Osteoblast (primary cell): ENCODE results near the gene MGA. TPM values are rescaled to one million over a fixed set of nuclear protein-coding genes. Genes with fewer than 3 reads are reported as not detected.

Experiments used
- DNase-seq: peaks from one replicate; pipeline ENCODE4 v3.0.0; 2011; ENCODE audit warnings: low spot score, mixed read lengths; ENCODE audit not compliant: insufficient read length; ENCODE audit errors: missing footprints
- H2AFZ ChIP-seq: 2 replicates; pipeline ENCODE4 v1.6.0; 2011; ENCODE audit warnings: mild to moderate bottlenecking, low read length
- H3K27ac ChIP-seq: 2 replicates; pipeline ENCODE4 v1.5.1; 2011; ENCODE audit warnings: mild to moderate bottlenecking, low read depth, low read length, moderate library complexity
- H3K27me3 ChIP-seq: 2 replicates; pipeline ENCODE4 v1.6.0; 2012; ENCODE audit warnings: mild to moderate bottlenecking, control low read depth, inconsistent platforms, low read length, moderate library complexity; ENCODE audit not compliant: insufficient read depth
- H3K36me3 ChIP-seq: 2 replicates; pipeline ENCODE4 v1.5.1; 2011; ENCODE audit warnings: mild to moderate bottlenecking, low read length, control low read depth, moderate library complexity; ENCODE audit not compliant: insufficient read depth
- H3K4me1 ChIP-seq: 2 replicates; pipeline ENCODE4 v1.5.1; 2011; ENCODE audit warnings: mild to moderate bottlenecking, low read length, control low read depth, moderate library complexity; ENCODE audit not compliant: insufficient read depth
- H3K4me2 ChIP-seq: 2 replicates; pipeline ENCODE4 v1.6.0; 2011; ENCODE audit warnings: mild to moderate bottlenecking, low read length; ENCODE audit not compliant: insufficient read depth
- H3K4me3 ChIP-seq: fragments of 200-600 bp; sonication (generic); 3 replicates; pipeline ENCODE4 v1.5.1; 2012; ENCODE audit warnings: mild to moderate bottlenecking, low read length, inconsistent platforms; ENCODE audit not compliant: insufficient read depth
- H3K79me2 ChIP-seq: 2 replicates; pipeline ENCODE4 v1.6.0; 2012; ENCODE audit warnings: mild to moderate bottlenecking, low read length, control low read depth, inconsistent platforms; ENCODE audit not compliant: insufficient read depth
- H3K9me3 ChIP-seq: 2 replicates; pipeline ENCODE4 v1.5.1; 2011; ENCODE audit warnings: low read depth, low read length, control low read depth
- H4K20me1 ChIP-seq: 2 replicates; pipeline ENCODE4 v1.6.0; 2012; ENCODE audit warnings: mild to moderate bottlenecking, low read length, control low read depth; ENCODE audit not compliant: insufficient read depth
- total RNA-seq: library from RNA; depleted of rRNA; stranded (reverse); fragments of >200 nt; gene quantifications from 2 replicates; pipeline ENCODE4 v1.2.3, GENCODE V29; 2012
- TF ChIP-seq, protein P1 (sequence below): IDR thresholded peaks from 2 replicates; pipeline ENCODE4 v1.5.1; 2011; ENCODE audit warnings: mild to moderate bottlenecking, low read depth, low read length, moderate library complexity; ENCODE audit errors: extremely low read depth

Gene MGA
- total RNA-seq, 1 donor = 40.2 TPM

DNA sequence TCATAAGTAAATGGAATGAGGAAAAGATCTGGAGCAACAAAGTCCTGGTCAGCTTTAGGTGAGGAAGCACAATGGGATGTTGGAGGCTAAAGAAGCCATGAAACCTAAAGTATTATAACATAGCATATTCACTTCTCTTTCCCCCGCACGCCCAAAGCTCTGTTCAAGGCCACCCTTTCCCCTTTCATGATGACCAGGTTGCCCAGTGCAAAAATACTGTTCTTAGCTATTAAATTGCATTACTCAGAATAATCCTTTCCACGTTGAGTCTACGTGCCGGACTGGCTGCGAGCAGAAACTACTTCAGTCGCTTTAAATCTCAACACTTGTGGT, 113.5 kb downstream of the MGA start:
- H3K27ac ChIP-seq = peak overlapping the region; percentile 67
- H3K4me2 ChIP-seq = peak overlapping the region; percentile 96
- peaks cover 50% of the 10 kb centered on the region for H3K4me1 ChIP-seq
- peaks cover 3% of the 10 kb centered on the region for H3K36me3 ChIP-seq
- H4K20me1 ChIP-seq = peaks cover 22% of the 10 kb centered on the region
- peak overlapping the region; percentile 49 for H2AFZ ChIP-seq
- H3K9me3 ChIP-seq = no peaks in the 10 kb centered on the region
- peak overlapping the region; percentile 72 for H3K4me3 ChIP-seq
- H3K79me2 ChIP-seq = peaks cover 39% of the 10 kb centered on the region
- H3K27me3 ChIP-seq = no peaks in the 10 kb centered on the region
- TF ChIP-seq, protein P1, sequence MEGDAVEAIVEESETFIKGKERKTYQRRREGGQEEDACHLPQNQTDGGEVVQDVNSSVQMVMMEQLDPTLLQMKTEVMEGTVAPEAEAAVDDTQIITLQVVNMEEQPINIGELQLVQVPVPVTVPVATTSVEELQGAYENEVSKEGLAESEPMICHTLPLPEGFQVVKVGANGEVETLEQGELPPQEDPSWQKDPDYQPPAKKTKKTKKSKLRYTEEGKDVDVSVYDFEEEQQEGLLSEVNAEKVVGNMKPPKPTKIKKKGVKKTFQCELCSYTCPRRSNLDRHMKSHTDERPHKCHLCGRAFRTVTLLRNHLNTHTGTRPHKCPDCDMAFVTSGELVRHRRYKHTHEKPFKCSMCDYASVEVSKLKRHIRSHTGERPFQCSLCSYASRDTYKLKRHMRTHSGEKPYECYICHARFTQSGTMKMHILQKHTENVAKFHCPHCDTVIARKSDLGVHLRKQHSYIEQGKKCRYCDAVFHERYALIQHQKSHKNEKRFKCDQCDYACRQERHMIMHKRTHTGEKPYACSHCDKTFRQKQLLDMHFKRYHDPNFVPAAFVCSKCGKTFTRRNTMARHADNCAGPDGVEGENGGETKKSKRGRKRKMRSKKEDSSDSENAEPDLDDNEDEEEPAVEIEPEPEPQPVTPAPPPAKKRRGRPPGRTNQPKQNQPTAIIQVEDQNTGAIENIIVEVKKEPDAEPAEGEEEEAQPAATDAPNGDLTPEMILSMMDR = no peak
- peak; percentile 79 for DNase-seq

DNA sequence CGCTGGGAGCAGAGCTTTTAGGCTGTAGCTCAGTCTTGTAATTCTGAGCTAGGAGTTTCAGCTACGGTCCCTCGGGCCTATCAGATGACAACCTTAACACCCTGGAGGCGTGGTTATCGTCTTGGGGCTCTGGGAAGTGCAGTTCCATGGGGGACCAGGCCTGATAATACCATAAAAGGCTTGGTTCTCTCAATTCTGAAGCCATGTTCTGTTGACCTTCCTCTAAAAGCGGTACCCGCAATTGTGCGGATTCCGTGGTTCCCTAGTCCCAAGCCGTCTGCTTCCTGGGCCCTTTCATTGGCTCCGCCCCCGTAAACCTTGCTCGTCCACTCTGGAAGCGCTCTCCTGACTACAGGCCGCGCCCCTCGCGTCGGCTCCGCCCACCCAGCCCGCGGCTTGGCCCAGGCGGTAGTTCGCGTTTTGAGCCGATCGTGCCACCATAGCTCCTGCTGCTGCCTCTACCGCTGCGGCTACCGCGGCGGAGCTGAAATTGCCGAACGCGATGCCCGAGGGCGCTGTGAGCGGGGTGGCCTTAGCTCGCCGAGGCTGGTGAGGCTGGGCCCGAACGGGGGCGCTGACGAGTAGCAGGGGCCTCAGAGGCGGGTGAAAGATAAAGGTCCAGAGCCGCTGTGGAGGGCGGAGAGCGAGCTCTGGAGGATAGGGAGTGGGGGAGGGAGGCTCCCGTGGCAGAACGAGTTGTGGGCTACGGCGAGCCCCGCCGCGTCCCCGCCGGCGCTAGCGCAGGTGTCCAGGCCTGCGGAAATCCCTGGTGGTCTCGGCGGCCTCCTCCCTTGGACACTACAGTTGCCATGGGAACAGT, 114.1 kb downstream of the MGA start, which contains the start of gene MAPKBP1:
TSS of gene MAPKBP1 (plus strand) at position 423 of the 820 bp plus-strand sequence. CDS start 792 bp downstream, outside the sequence.
- peaks cover 22% of the 10 kb centered on the region for H4K20me1 ChIP-seq
- H3K4me1 ChIP-seq = peaks cover 50% of the 10 kb centered on the region
- H2AFZ ChIP-seq = peak within 1 kb of the TSS; percentile 61
- peak within 1 kb of the TSS; percentile 67 for H3K27ac ChIP-seq
- H3K36me3 ChIP-seq = no peaks in the 10 kb centered on the region
- H3K4me2 ChIP-seq = peak within 1 kb of the TSS; percentile 96
- no peaks in the 10 kb centered on the region for H3K27me3 ChIP-seq
- DNase-seq = peak; percentile 96
- H3K9me3 ChIP-seq = no peaks in the 10 kb centered on the region
- H3K79me2 ChIP-seq = peaks cover 44% of the 10 kb centered on the region
- H3K4me3 ChIP-seq = peak within 1 kb of the TSS; percentile 72
- TF ChIP-seq, protein P1 = peak; percentile 76

DNA sequence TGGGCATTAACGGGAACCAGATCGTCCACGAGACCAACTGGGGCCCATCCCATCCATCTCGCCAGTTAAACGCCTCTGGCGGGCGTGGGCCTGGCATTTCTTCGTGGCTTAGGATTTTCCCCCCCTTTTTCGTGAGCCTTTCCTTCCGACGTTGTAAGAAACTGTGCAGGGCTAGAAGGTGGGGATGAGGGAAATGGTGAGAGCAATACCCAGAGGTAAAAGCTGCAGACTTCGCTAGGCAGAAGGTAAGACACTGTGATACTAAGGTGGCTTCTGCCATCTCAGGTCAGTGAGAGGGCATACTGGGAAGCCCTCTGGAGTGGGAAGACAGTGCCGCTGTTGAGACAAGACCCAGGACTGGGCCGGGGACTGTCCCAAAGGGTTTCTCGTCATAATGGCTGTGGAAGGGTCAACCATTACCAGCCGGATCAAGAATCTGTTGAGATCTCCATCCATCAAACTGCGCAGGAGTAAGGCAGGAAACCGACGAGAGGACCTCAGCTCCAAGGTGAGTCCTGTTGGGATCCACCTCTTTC, 114.7 kb downstream of the MGA start:
- H3K27ac ChIP-seq = peak overlapping the region; percentile 67
- DNase-seq = no peak
- peak overlapping the region; percentile 61 for H2AFZ ChIP-seq
- peak overlapping the region; percentile 96 for H3K4me2 ChIP-seq
- peak overlapping the region; percentile 72 for H3K4me3 ChIP-seq
- no peaks in the 10 kb centered on the region for H3K27me3 ChIP-seq
- TF ChIP-seq, protein P1 = no peak
- H3K4me1 ChIP-seq = peaks cover 56% of the 10 kb centered on the region
- H3K9me3 ChIP-seq = no peaks in the 10 kb centered on the region
- H4K20me1 ChIP-seq = peaks cover 28% of the 10 kb centered on the region
- peaks cover 50% of the 10 kb centered on the region for H3K79me2 ChIP-seq
- no peaks in the 10 kb centered on the region for H3K36me3 ChIP-seq

DNA sequence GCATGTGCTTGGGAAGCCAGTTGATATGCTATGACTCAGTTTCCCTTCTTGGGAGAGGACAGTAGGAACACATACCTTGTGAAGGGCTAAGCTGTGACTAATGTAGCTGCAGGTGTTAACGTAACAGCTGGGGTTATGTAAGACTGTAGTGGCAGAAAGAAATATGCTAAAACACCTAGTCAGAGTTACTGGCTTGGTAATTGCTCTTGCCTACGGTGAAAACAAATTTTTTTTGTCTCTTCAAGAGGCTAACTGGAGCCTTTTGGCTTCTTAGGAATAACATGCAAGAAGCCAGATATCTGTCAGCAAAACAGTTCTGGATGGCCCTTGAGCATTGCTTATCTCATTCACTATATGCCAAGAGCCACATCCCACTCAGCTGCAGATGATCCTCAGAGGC, 115.4 kb downstream of the MGA start:
- DNase-seq = no peak

More for the DNA sequence above, 115.4 kb downstream of the MGA start:
- H2AFZ ChIP-seq = no peak overlapping the region
- no peaks in the 10 kb centered on the region for H3K36me3 ChIP-seq
- H3K27me3 ChIP-seq = no peaks in the 10 kb centered on the region
- peaks cover 34% of the 10 kb centered on the region for H4K20me1 ChIP-seq
- H3K4me1 ChIP-seq = peaks cover 63% of the 10 kb centered on the region
- H3K27ac ChIP-seq = peak overlapping the region; percentile 67
- no peaks in the 10 kb centered on the region for H3K9me3 ChIP-seq
- peak overlapping the region; percentile 96 for H3K4me2 ChIP-seq
- TF ChIP-seq, protein P1 = no peak
- H3K79me2 ChIP-seq = peaks cover 54% of the 10 kb centered on the region
- peak overlapping the region; percentile 72 for H3K4me3 ChIP-seq
